HepG2 (cell line): ENCODE data around the gene UBL3. TPM values are rescaled to one million over a fixed set of nuclear protein-coding genes. Genes with fewer than 3 reads are reported as not detected.

Experiments used
- ATAC-seq: fragments of 200-7000 bp; cut with Tn5 transposase; 3 replicates; pipeline ENCODE4 v1.9.1; 2020; ENCODE audit warnings: mild to moderate bottlenecking, moderate library complexity
- BruUV-seq: library from RNA; stranded (reverse); fragments of 400-500 nt; replicated peaks from 2 replicates; lab custom pipeline; 2021; lab: Mats Ljungman, UMichigan
- CTCF ChIA-PET: fragments of 300-600 bp; formaldehyde crosslinking; extraction: SDS; loops from one replicate; lab custom pipeline; 2021; ENCODE audit warnings: low total read pairs, inconsistent platforms, low intra/inter-chr PET ratio; lab: Yijun Ruan, JAX
- POLR2A ChIA-PET: fragments of 350-600 bp; sonication (Branson Sonifier 250); formaldehyde crosslinking; loops from one replicate; lab custom pipeline; 2020; ENCODE audit warnings: antibody characterized with exemption, inconsistent platforms; lab: Yijun Ruan, JAX
- DNase-seq: peaks from one replicate; pipeline ENCODE4 v3.0.0-alpha.2; 2015; ENCODE audit warnings: low spot score
- FAIRE-seq: peaks from 3 replicates; lab custom pipeline; 2011; peaks lifted over from hg19 to GRCh38; lab: Jason Lieb, UNC
- H2AFZ ChIP-seq: one replicate; pipeline ENCODE4 v1.6.1; 2011; ENCODE audit warnings: low read length, inconsistent platforms
- H3K27ac ChIP-seq: fragments of 300-600 bp; 3 replicates; pipeline ENCODE4 v1.8.0; 2011; ENCODE audit warnings: mixed run types, mild to moderate bottlenecking, mixed read lengths, low read length, inconsistent platforms; ENCODE audit not compliant: insufficient read depth; ENCODE audit errors: extremely low read length
- H3K27me3 ChIP-seq, 2 experiments: fragments of 200-600 bp in 1 of 2; 2 replicates in 1 of 2; 3 replicates in 1 of 2; pipeline versions ENCODE4 v1.6.0 to v1.8.0; 2011; ENCODE audit warnings: low read length in 2 of 2, mild to moderate bottlenecking in 2 of 2, moderate library complexity in 2 of 2, inconsistent platforms in 1 of 2; ENCODE audit not compliant: insufficient read depth in 2 of 2, control insufficient read depth in 1 of 2
- H3K36me3 ChIP-seq, 2 experiments: fragments of 200-600 bp in 1 of 2; replicated peaks in 1 of 2; 2 replicates in 1 of 2; 3 replicates in 1 of 2; pipeline versions ENCODE4 v1.5.1 to v1.8.0; 2011; ENCODE audit warnings: low read length in 2 of 2, inconsistent platforms in 1 of 2; ENCODE audit not compliant: insufficient read depth in 2 of 2, control insufficient read depth in 1 of 2
- H3K4me1 ChIP-seq: 2 replicates; pipeline ENCODE4 v1.5.1; 2012; ENCODE audit warnings: low read length, inconsistent platforms; ENCODE audit not compliant: insufficient read depth
- H3K4me2 ChIP-seq: 2 replicates; pipeline ENCODE4 v1.6.0; 2011; ENCODE audit warnings: low read depth, low read length, inconsistent platforms
- H3K4me3 ChIP-seq, 3 experiments: fragments of 200-600 bp in 1 of 3; sonication (generic), shearing (Covaris generic) in 1 of 3; replicated peaks in 1 of 3; 2 replicates each; pipeline ENCODE4 v1.5.1; 2011 to 2016; ENCODE audit warnings: low read length in 3 of 3, inconsistent platforms in 2 of 3, low read depth in 2 of 3, mild to moderate bottlenecking in 2 of 3, control low read depth in 1 of 3, mixed read lengths in 1 of 3; ENCODE audit not compliant: insufficient read depth in 1 of 3
- H3K79me2 ChIP-seq: one replicate; pipeline ENCODE4 v1.6.1; 2011; ENCODE audit warnings: low read length, inconsistent platforms; ENCODE audit not compliant: insufficient read depth
- H3K9ac ChIP-seq: 2 replicates; pipeline ENCODE4 v1.6.0; 2011; ENCODE audit warnings: mild to moderate bottlenecking, low read depth, low read length, inconsistent platforms; ENCODE audit not compliant: insufficient read depth
- H3K9me3 ChIP-seq: 2 replicates; pipeline ENCODE4 v1.5.1; 2012; ENCODE audit warnings: mild to moderate bottlenecking, low read length
- H4K20me1 ChIP-seq: 2 replicates; pipeline ENCODE4 v1.6.0; 2011; ENCODE audit warnings: inconsistent platforms, mild to moderate bottlenecking, low read length, moderate library complexity; ENCODE audit not compliant: insufficient read depth
- DR1 ChIP-seq: sonication (generic); formaldehyde crosslinking; IDR thresholded peaks from 2 replicates; pipeline ENCODE4 v1.8.0; 2021; ENCODE audit warnings: mild to moderate bottlenecking, missing genetic modification reagents, inconsistent platforms
- FOXP4 ChIP-seq: sonication (generic); formaldehyde crosslinking; IDR thresholded peaks from 2 replicates; pipeline ENCODE4 v1.4.0; 2020; ENCODE audit warnings: missing genetic modification reagents
- HMG20B ChIP-seq: conservative IDR thresholded peaks from 2 replicates; pipeline ENCODE4 v1.6.1; 2016; ENCODE audit warnings: missing genetic modification reagents, missing compliant biosample characterization
- NFYB ChIP-seq: sonication (generic); formaldehyde crosslinking; IDR thresholded peaks from 2 replicates; pipeline ENCODE4 v1.4.0; 2020; ENCODE audit warnings: missing genetic modification reagents
- PCBP1 ChIP-seq: fragments of 200-400 bp; formaldehyde crosslinking; IDR thresholded peaks from 2 replicates; pipeline ENCODE4 v1.6.1; 2017; ENCODE audit warnings: mild to moderate bottlenecking, low read depth, low read length, borderline replicate concordance
- PCBP2 ChIP-seq: fragments of 200-400 bp; formaldehyde crosslinking; optimal IDR thresholded peaks from 2 replicates; pipeline ENCODE3; 2018; ENCODE audit warnings: low read length, low read depth; ENCODE audit not compliant: poor library complexity, severe bottlenecking
- ZGPAT ChIP-seq: IDR thresholded peaks from 2 replicates; pipeline ENCODE4 v1.6.1; 2016; ENCODE audit warnings: mild to moderate bottlenecking
- ZHX2 ChIP-seq, 2 experiments: sonication (generic) in 1 of 2; formaldehyde crosslinking in 1 of 2; IDR thresholded peaks; 2 replicates each; pipeline versions ENCODE4 v1.6.1 to v1.9.0; 2014 to 2022; ENCODE audit warnings: antibody characterized with exemption in 1 of 2, borderline replicate concordance in 1 of 2, inconsistent platforms in 1 of 2, low read depth in 1 of 2, missing genetic modification reagents in 1 of 2
- ZNF20 ChIP-seq: sonication (generic); formaldehyde crosslinking; IDR thresholded peaks from 2 replicates; pipeline ENCODE4 v1.4.0; 2020; ENCODE audit warnings: mild to moderate bottlenecking, moderate library complexity, missing genetic modification reagents
- ZNF205 ChIP-seq: IDR thresholded peaks from 2 replicates; pipeline ENCODE4 v1.6.1; 2018; ENCODE audit warnings: missing biosample characterization, missing genetic modification reagents
- ZNF451 ChIP-seq: sonication (generic); formaldehyde crosslinking; IDR thresholded peaks from 2 replicates; pipeline ENCODE4 v1.5.0; 2020; ENCODE audit warnings: mild to moderate bottlenecking, missing genetic modification reagents
- ZNF781 ChIP-seq: sonication (generic); formaldehyde crosslinking; IDR thresholded peaks from 2 replicates; pipeline ENCODE4 v1.5.1; 2020; ENCODE audit warnings: borderline replicate concordance, mild to moderate bottlenecking, missing genetic modification reagents; ENCODE audit errors: not compliant biosample characterization
- WGBS: methylation state at CpG from one replicate; pipeline ENCODE4 v1.1.6; 2017; ENCODE audit warnings: low lambda C conversion rate; 5-methylcytosine and 5-hydroxymethylcytosine counted together
- in situ Hi-C: cut with HindIII; loops from 2 replicates; pipeline ENCODE4 v1.10.0; 2017; ENCODE audit warnings: low pct_unique_long_range_greater_than_20kb; ENCODE audit not compliant: extremely low pct_ligation_motif_present
- intact Hi-C: fragments of 100-400 bp; cut with micrococcal nuclease; formaldehyde crosslinking; loops from one replicate; pipeline ENCODE4 v1.10.0; 2022; ENCODE audit not compliant: unreplicated experiment
- polyA plus RNA-seq, 8 experiments: library from polyadenylated mRNA; depleted of rRNA in 3 of 8; stranded (reverse) in 7 of 8; unstranded in 1 of 8; fragments of >200 nt; fragmentation: Illumina TruSeq in 4 of 8; extraction: Trizol in 4 of 8; gene quantifications; 2 replicates each; pipeline versions ENCODE4 v1.2.1 to v1.2.3, GENCODE V29; 2011 to 2016; ENCODE audit warnings: low read depth in 4 of 8, missing spikeins in 1 of 8, mixed read lengths in 1 of 8; ENCODE audit not compliant: insufficient read depth in 1 of 8
- total RNA-seq, 5 experiments: library from RNA; depleted of rRNA; stranded (reverse); fragments of >200 nt; fragmentation: Illumina TruSeq; extraction: Trizol; gene quantifications; 2 replicates each; pipeline ENCODE4 v1.2.3, GENCODE V29; 2016; ENCODE audit warnings: low read depth in 1 of 5

The UBL3 gene
- total and polyA plus RNA-seq, 2 of the 13 experiments (the other 11 are each of a cell fraction or from before 2014, with no cell fraction given), result 7.4 to 9.6 TPM

- Histone ChIP-seq H3K4me3 (no peak overlapping the region), H3K9ac (no peak overlapping the region), H4K20me1 (no peaks in the 10 kb centered on the region), H3K27me3 (no peaks in the 10 kb centered on the region), H3K4me1 (no peaks in the 10 kb centered on the region), H3K79me2 (no peaks in the 10 kb centered on the region), H2AFZ (no peak overlapping the region), H3K9me3 (no peaks in the 10 kb centered on the region), H3K36me3 (no peaks in the 10 kb centered on the region), H3K27ac (no peak overlapping the region), H3K4me2 (no peak overlapping the region)
- ChIA-PET POLR2A (no interaction called here), CTCF (no interaction called here)
- in situ Hi-C loops, result loop anchor here (5.0 to 10.0 kb wide), 2 partner anchors 150 to 337 kb away; no protein-coding TSS in a partner anchor
- FAIRE-seq (no peak), ATAC-seq (no peak), DNase-seq (no peak)
- WGBS, result 96% methylated on average over 1 of the region's 1 CpG
- intact Hi-C loops, result loop anchor here (5.0 kb wide), 1 partner anchor 67 kb away; no protein-coding TSS in a partner anchor
- TF ChIP-seq FOXP4 (CRISPR knock-in tag) (no peak), NFYB (CRISPR knock-in tag) (no peak), DR1 (CRISPR knock-in tag) (no peak), PCBP1 (no peak), ZNF20 (CRISPR knock-in tag) (no peak), ZHX2 (IDR thresholded peaks at IDR 0.05; ENCODE audit: low read depth) (no peak), ZHX2 (CRISPR knock-in tag; IDR thresholded peaks at IDR 0.05; ENCODE audit: borderline replicate concordance) (no peak), ZNF451 (CRISPR knock-in tag) (no peak), ZNF205 (CRISPR knock-in tag) (no peak), HMG20B (CRISPR knock-in tag) (no peak), ZNF781 (CRISPR knock-in tag) (no peak), PCBP2 (no peak), ZGPAT (CRISPR knock-in tag) (no peak)
- no TSS peak for BruUV-seq
Observed at GRCh38 chr13:29774830-29775229, 75.6 kb downstream of the UBL3 start.
